GM18520 (cell line): Measurements from ENCODE around the gene QARS1.

Experiments
- ATAC-seq: cut with Tn5 transposase; IDR thresholded peaks from one replicate; pipeline ENCODE4 v1.9.1; 2021; ENCODE audit not compliant: unreplicated experiment

The QARS1 gene

GRCh38 chr3:49054344-49054862, 50.2 kb downstream of the QARS1 start:
- ATAC-seq, result no peak

GRCh38 chr3:49053543-49053942, 51.0 kb downstream of the QARS1 start:
- no peak for ATAC-seq
